ENCODE data around the gene STK32C. TPM values are rescaled to one million over a fixed set of nuclear protein-coding genes. Genes with fewer than 3 reads are reported as not detected.

Gene STK32C
- total and polyA plus RNA-seq, 2 experiments from 2014 or later = 17.5 to 23.8 TPM

GRCh38 chr10:132301371-132302330, 6.1 kb downstream of the STK32C start:
- TF ChIP-seq CTCF (IDR thresholded peaks at IDR 0.05; ENCODE audit: low read depth, low read length) = no peak
- no peaks in the 10 kb centered on the region for H3K36me3 ChIP-seq
- no peak for DNase-seq (ENCODE audit: low read depth in 1 of 2, low spot score in 1 of 2)
- no peaks in the 10 kb centered on the region for H3K4me1 ChIP-seq (ENCODE audit: low read depth)
- H3K4me3 ChIP-seq = no peak overlapping the region
- no peaks in the 10 kb centered on the region for H3K9me3 ChIP-seq (ENCODE audit: low read depth)
- peaks cover 30% of the 10 kb centered on the region for H3K27me3 ChIP-seq
- no peak overlapping the region for H3K27ac ChIP-seq

- H3K4me1 ChIP-seq (ENCODE audit: low read depth) = no peaks in the 10 kb centered on the region
- H3K4me3 ChIP-seq = no peak overlapping the region
- H3K36me3 ChIP-seq = no peaks in the 10 kb centered on the region
- H3K27me3 ChIP-seq = peaks cover 20% of the 10 kb centered on the region
- no peak overlapping the region for H3K27ac ChIP-seq
- no peak for TF ChIP-seq CTCF (IDR thresholded peaks at IDR 0.05; ENCODE audit: low read depth, low read length)
- no peaks in the 10 kb centered on the region for H3K9me3 ChIP-seq (ENCODE audit: low read depth)
- DNase-seq (ENCODE audit: low read depth in 1 of 2, low spot score in 1 of 2) = no peak
These were observed 7.2 kb downstream of the STK32C start for GRCh38 chr10:132300582-132300981.

- no peak for DNase-seq (ENCODE audit: low read depth in 1 of 2, low spot score in 1 of 2)
- no peak for TF ChIP-seq CTCF (IDR thresholded peaks at IDR 0.05; ENCODE audit: low read depth, low read length)
These were observed 8.1 kb downstream of the STK32C start for GRCh38 chr10:132299371-132300336.

GRCh38 chr10:132298038-132298881, 9.5 kb downstream of the STK32C start:
- Histone ChIP-seq H3K27ac (no peak overlapping the region), H3K27me3 (no peaks in the 10 kb centered on the region), H3K36me3 (no peaks in the 10 kb centered on the region), H3K4me3 (no peak overlapping the region), H3K4me1 (ENCODE audit: low read depth) (no peaks in the 10 kb centered on the region), H3K9me3 (ENCODE audit: low read depth) (no peaks in the 10 kb centered on the region)
- no peak for DNase-seq (ENCODE audit: low read depth in 1 of 2, low spot score in 1 of 2)
- TF ChIP-seq CTCF (IDR thresholded peaks at IDR 0.05; ENCODE audit: low read depth, low read length) = no peak

More at GRCh38 chr10:132299371-132300336, 8.1 kb downstream of the STK32C start:
- Histone ChIP-seq H3K4me1 (ENCODE audit: low read depth) (no peaks in the 10 kb centered on the region), H3K9me3 (ENCODE audit: low read depth) (no peaks in the 10 kb centered on the region), H3K27me3 (peaks cover 10% of the 10 kb centered on the region), H3K4me3 (no peak overlapping the region), H3K36me3 (no peaks in the 10 kb centered on the region), H3K27ac (no peak overlapping the region)

GRCh38 chr10:132297526-132297925, 10.2 kb downstream of the STK32C start:
- H3K4me1 ChIP-seq (ENCODE audit: low read depth) = no peaks in the 10 kb centered on the region
- no peak for DNase-seq (ENCODE audit: low read depth in 1 of 2, low spot score in 1 of 2)
- H3K27me3 ChIP-seq = no peaks in the 10 kb centered on the region
- TF ChIP-seq CTCF (IDR thresholded peaks at IDR 0.05; ENCODE audit: low read depth, low read length) = no peak
- no peaks in the 10 kb centered on the region for H3K9me3 ChIP-seq (ENCODE audit: low read depth)
- no peaks in the 10 kb centered on the region for H3K36me3 ChIP-seq
- no peak overlapping the region for H3K27ac ChIP-seq
- no peak overlapping the region for H3K4me3 ChIP-seq
